K562 (cell line): Measurements from ENCODE around the gene MAPKAPK2. TPM values are rescaled to one million over a fixed set of nuclear protein-coding genes. Genes with fewer than 3 reads are reported as not detected.
A peak's percentile ranks its signal among the peaks of the same experiment; 100 is the strongest.

Experiments
- ATAC-seq: fragments of 200-7000 bp; cut with Tn5 transposase; 3 replicates; pipeline ENCODE4 v1.9.1; 2020; ENCODE audit warnings: moderate library complexity
- BruUV-seq: library from RNA; stranded (reverse); fragments of 400-500 nt; replicated peaks from 2 replicates; lab custom pipeline; 2021; lab: Mats Ljungman, UMichigan
- CTCF ChIA-PET: fragments of 300-600 bp; formaldehyde crosslinking; extraction: SDS; loops from one replicate; lab custom pipeline; 2021; ENCODE audit warnings: low intra/inter-chr PET ratio; lab: Yijun Ruan, JAX
- POLR2A ChIA-PET: fragments of 300-600, 350-650 bp; sonication (Branson Sonifier 250); formaldehyde crosslinking; extraction: SDS; loops from one replicate; lab custom pipeline; 2021; ENCODE audit warnings: antibody characterized with exemption, inconsistent platforms; lab: Yijun Ruan, JAX
- DNase-seq, 4 experiments: peaks; one replicate each; pipeline versions ENCODE4 v3.0.0 to v3.0.0-alpha.2; 2011 to 2018; ENCODE audit warnings: low spot score in 3 of 4, mixed read lengths in 3 of 4; ENCODE audit errors: extremely low read depth in 1 of 4
- FAIRE-seq: peaks from 2 replicates; lab custom pipeline; 2011; peaks lifted over from hg19 to GRCh38; lab: Jason Lieb, UNC
- H2AFZ ChIP-seq: 2 replicates; pipeline ENCODE4 v1.6.0; 2011; ENCODE audit warnings: low read depth, low read length, control low read depth, inconsistent platforms
- H3K27ac ChIP-seq: fragments of 200-600 bp; 3 replicates; pipeline ENCODE4 v1.8.0; 2011; ENCODE audit warnings: low read depth, mild to moderate bottlenecking, control low read depth, inconsistent platforms, low read length, moderate library complexity, mixed read lengths; ENCODE audit errors: extremely low read depth
- H3K27me3 ChIP-seq, 2 experiments: fragments of 300-600 bp in 1 of 2; 2 replicates in 1 of 2; 3 replicates in 1 of 2; pipeline versions ENCODE4 v1.6.0 to v1.8.0; 2011; ENCODE audit warnings: inconsistent platforms in 2 of 2, low read length in 2 of 2, mild to moderate bottlenecking in 1 of 2, mixed read lengths in 1 of 2, moderate library complexity in 1 of 2; ENCODE audit not compliant: control insufficient read depth in 2 of 2, insufficient read depth in 2 of 2
- H3K36me3 ChIP-seq: fragments of 300-600 bp; 3 replicates; pipeline ENCODE4 v1.8.0; 2011; ENCODE audit warnings: mild to moderate bottlenecking, low read length, inconsistent platforms; ENCODE audit not compliant: control insufficient read depth, insufficient read depth
- H3K4me1 ChIP-seq, 2 experiments: fragments of 200-600 bp in 1 of 2; replicated peaks in 1 of 2; 2 replicates in 1 of 2; 3 replicates in 1 of 2; pipeline versions ENCODE4 v1.5.1 to v1.8.0; 2011; ENCODE audit warnings: inconsistent platforms in 2 of 2, low read length in 2 of 2, mild to moderate bottlenecking in 1 of 2, mixed read lengths in 1 of 2, moderate library complexity in 1 of 2; ENCODE audit not compliant: control insufficient read depth in 2 of 2, insufficient read depth in 2 of 2
- H3K4me2 ChIP-seq: 2 replicates; pipeline ENCODE4 v1.6.1; 2011; ENCODE audit warnings: low read length, control low read depth, inconsistent platforms, mixed read lengths; ENCODE audit not compliant: insufficient read depth
- H3K4me3 ChIP-seq: fragments of 200-600 bp; sonication (generic), shearing (Covaris generic); 2 replicates; pipeline ENCODE4 v1.5.1; 2016; ENCODE audit warnings: control low read depth, inconsistent platforms
- H3K79me2 ChIP-seq: fragments of 200-600 bp; 3 replicates; pipeline ENCODE4 v1.8.0; 2011; ENCODE audit warnings: low read length, inconsistent platforms; ENCODE audit not compliant: control insufficient read depth, insufficient read depth
- H3K9ac ChIP-seq, 2 experiments: 2 replicates each; pipeline versions ENCODE4 v1.6.0 to v1.6.1; 2011; ENCODE audit warnings: low read depth in 2 of 2, low read length in 2 of 2, control low read depth in 1 of 2, inconsistent platforms in 1 of 2, mild to moderate bottlenecking in 1 of 2, mixed read lengths in 1 of 2; ENCODE audit not compliant: insufficient read depth in 1 of 2
- H3K9me1 ChIP-seq: one replicate; pipeline ENCODE4 v1.6.0; 2011; ENCODE audit warnings: inconsistent platforms, mild to moderate bottlenecking, low read length, moderate library complexity; ENCODE audit not compliant: control insufficient read depth, insufficient read depth
- H3K9me3 ChIP-seq: replicated peaks from 2 replicates; pipeline ENCODE4 v1.5.1; 2011; ENCODE audit warnings: low read depth, low read length, inconsistent platforms; ENCODE audit not compliant: control insufficient read depth, insufficient read depth
- H4K20me1 ChIP-seq: replicated peaks from 2 replicates; pipeline ENCODE4 v1.6.1; 2011; ENCODE audit warnings: low read length, inconsistent platforms, mixed read lengths; ENCODE audit not compliant: control insufficient read depth, insufficient read depth
- BHLHE40 ChIP-seq: IDR thresholded peaks from 2 replicates; pipeline ENCODE4 v1.6.1; 2011; ENCODE audit warnings: low read length, improper control_type of control experiment
- BRCA1 ChIP-seq, 2 experiments: fragments of 450-650 bp in 1 of 2; sonication (generic) in 1 of 2; formaldehyde crosslinking in 1 of 2; IDR thresholded peaks; 2 replicates each; pipeline versions ENCODE4 v1.5.0 to v1.6.1; 2017 to 2020; ENCODE audit warnings: mild to moderate bottlenecking in 1 of 2, missing genetic modification reagents in 1 of 2
- CCNT2 ChIP-seq: IDR thresholded peaks from 2 replicates; pipeline ENCODE4 v1.6.1; 2011; ENCODE audit warnings: borderline replicate concordance, low read depth, mild to moderate bottlenecking, moderate library complexity, mixed read lengths, low read length; ENCODE audit not compliant: insufficient read length; ENCODE audit errors: extremely low read depth
- ETS2 ChIP-seq: IDR thresholded peaks from 2 replicates; pipeline ENCODE4 v1.6.1; 2016; ENCODE audit warnings: borderline replicate concordance, missing genetic modification characterization, mild to moderate bottlenecking, moderate library complexity, missing compliant biosample characterization; ENCODE audit not compliant: poor library complexity, severe bottlenecking
- FOXA3 ChIP-seq, 2 experiments: fragments of 450-650 bp in 1 of 2; sonication (generic) in 1 of 2; formaldehyde crosslinking; IDR thresholded peaks in 1 of 2; conservative IDR thresholded peaks in 1 of 2; 2 replicates each; pipeline versions ENCODE4 v1.4.0 to v1.8.0; 2020 to 2022; ENCODE audit warnings: mild to moderate bottlenecking in 2 of 2, missing genetic modification reagents in 1 of 2
- FOXJ2 ChIP-seq: fragments of 200-800 bp; sonication (Bioruptor generic); IDR thresholded peaks from 2 replicates; pipeline ENCODE4 v1.6.1; 2016; ENCODE audit warnings: missing genetic modification characterization, missing compliant biosample characterization
- POLR2AphosphoS2 ChIP-seq: IDR thresholded peaks from 2 replicates; pipeline ENCODE4 v1.6.1; 2012; ENCODE audit warnings: low read length, improper control_type of control experiment
- SAFB ChIP-seq: fragments of 200-400 bp; formaldehyde crosslinking; IDR thresholded peaks from 2 replicates; pipeline ENCODE4 v1.6.1; 2017; ENCODE audit warnings: low read depth, low read length, borderline replicate concordance
- TAL1 ChIP-seq: fragments of 450-650 bp; IDR thresholded peaks from 2 replicates; pipeline ENCODE4 v1.6.1; 2016; ENCODE audit warnings: mild to moderate bottlenecking
- WGBS: fragments of 100-300 bp; shearing (Covaris generic); methylation state at CpG from one replicate; pipeline ENCODE4 v1.1.6; 2016; ENCODE audit warnings: low coverage, mixed read lengths; ENCODE audit not compliant: insufficient coverage; ENCODE audit errors: missing lambda C conversion rate; 5-methylcytosine and 5-hydroxymethylcytosine counted together
- in situ Hi-C: fragments of 300-500 bp; cut with MboI; formaldehyde crosslinking; loops from 4 replicates; pipeline ENCODE4 v1.15.0; 2018; ENCODE audit warnings: inconsistent platforms, mixed read lengths
- intact Hi-C: fragments of 100-400 bp; cut with micrococcal nuclease; formaldehyde crosslinking; loops from 2 replicates; pipeline ENCODE4 v1.14.2; 2022
- polyA plus RNA-seq, 8 experiments: library from polyadenylated mRNA; depleted of rRNA in 4 of 8; stranded (reverse) in 5 of 8; unstranded in 3 of 8; fragments of >200 nt; fragmentation: Nextera tagmentation in 2 of 8; fragmentation: Illumina TruSeq in 1 of 8; extraction: Ambion mirVana in 2 of 8; extraction: Trizol in 1 of 8; gene quantifications; 2 replicates each; pipeline versions ENCODE4 v1.2.1 to v1.2.3, GENCODE V29; 2011 to 2014; ENCODE audit warnings: inconsistent platforms in 1 of 8, missing spikeins in 1 of 8
- total RNA-seq, 7 experiments: library from RNA; depleted of rRNA in 6 of 7; stranded (reverse); fragments of >200 nt in 6 of 7; fragmentation: Illumina TruSeq in 2 of 7; extraction: Trizol in 2 of 7; gene quantifications; 2 replicates each; pipeline versions ENCODE4 v1.2.1 to v1.2.3, GENCODE V29; 2011 to 2021; ENCODE audit warnings: low replicate concordance in 1 of 7
- TF ChIP-seq, protein P1 (sequence below): IDR thresholded peaks from 2 replicates; pipeline ENCODE4 v1.6.1; 2014; ENCODE audit warnings: antibody characterized with exemption
- TF ChIP-seq, protein P2 (sequence below): sonication (generic); formaldehyde crosslinking; IDR thresholded peaks from 2 replicates; pipeline ENCODE4 v1.8.1; 2023; ENCODE audit warnings: mild to moderate bottlenecking, missing genetic modification reagents
- TF ChIP-seq, protein P3 (sequence below): sonication (generic); formaldehyde crosslinking; IDR thresholded peaks from 2 replicates; pipeline ENCODE4 v1.8.1; 2023; ENCODE audit warnings: mild to moderate bottlenecking, missing genetic modification reagents

MAPKAPK2 gene
- total and polyA plus RNA-seq, 9 of the 15 experiments (the other 6 are each of a cell fraction or from before 2014, with no cell fraction given), result 0.63 to 94.2 (median 52.1) TPM

DNA sequence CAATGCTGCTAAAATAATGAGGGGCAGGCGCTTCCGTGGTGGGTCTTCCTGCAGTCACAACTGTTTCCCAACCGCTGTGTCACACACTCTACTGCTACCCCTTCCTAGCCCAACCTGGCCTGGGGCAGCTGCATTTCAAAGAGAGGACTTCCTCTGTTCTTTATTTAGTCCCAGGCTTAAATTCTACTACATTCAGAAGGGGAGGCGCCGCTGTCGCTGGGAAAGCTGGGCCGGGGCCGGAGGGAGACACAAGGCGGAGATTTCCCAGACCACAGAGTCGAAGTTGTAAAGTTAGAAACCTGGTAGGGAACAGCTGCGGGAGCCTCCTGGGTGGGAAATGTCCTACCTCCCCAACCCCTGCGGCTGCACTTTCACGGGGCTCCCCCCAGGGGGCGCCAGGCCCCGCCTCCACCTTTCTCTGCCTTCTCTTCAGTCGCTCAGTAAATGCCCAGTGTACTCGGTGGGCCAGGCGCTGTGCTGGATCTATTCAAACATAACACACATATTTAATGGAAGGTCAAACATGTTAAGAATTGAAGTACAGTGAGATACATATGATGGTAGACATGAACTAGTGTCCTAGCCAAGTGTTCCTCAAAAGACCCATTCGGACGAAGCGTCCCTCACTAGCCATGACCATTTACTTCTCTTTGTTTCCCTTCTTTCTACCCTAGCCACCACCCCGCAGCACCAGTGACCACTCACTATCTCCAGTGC, 26.3 kb upstream of the MAPKAPK2 start (continued):
- TF ChIP-seq SAFB, result no peak
- TF ChIP-seq TAL1, result no peak
- no peak for TF ChIP-seq ETS2 (tag)
- no peak for TF ChIP-seq FOXJ2 (tag)
- TF ChIP-seq, protein P1, sequence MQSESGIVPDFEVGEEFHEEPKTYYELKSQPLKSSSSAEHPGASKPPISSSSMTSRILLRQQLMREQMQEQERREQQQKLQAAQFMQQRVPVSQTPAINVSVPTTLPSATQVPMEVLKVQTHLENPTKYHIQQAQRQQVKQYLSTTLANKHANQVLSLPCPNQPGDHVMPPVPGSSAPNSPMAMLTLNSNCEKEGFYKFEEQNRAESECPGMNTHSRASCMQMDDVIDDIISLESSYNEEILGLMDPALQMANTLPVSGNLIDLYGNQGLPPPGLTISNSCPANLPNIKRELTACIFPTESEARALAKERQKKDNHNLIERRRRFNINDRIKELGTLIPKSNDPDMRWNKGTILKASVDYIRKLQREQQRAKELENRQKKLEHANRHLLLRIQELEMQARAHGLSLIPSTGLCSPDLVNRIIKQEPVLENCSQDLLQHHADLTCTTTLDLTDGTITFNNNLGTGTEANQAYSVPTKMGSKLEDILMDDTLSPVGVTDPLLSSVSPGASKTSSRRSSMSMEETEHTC, result no peak
- TF ChIP-seq BHLHE40, result peak; percentile 5; the same call in 1 of the 2 replicates
- no peak for TF ChIP-seq POLR2AphosphoS2

DNA sequence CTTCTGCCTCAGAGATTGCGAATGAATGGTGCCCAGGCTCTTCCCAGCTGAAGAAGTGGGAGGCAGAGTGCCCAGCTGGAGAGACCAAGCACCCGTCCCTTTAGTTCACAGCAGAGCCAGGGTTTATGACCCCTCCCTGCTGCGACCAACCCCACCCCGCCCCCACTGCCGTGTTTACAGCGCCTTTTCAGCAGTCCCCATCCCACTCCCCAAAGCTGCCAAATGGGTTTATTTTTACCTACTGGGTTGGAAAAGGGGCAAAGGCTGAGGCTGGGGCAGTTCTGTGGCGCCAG, 25.8 kb upstream of the MAPKAPK2 start:
- no peaks in the 10 kb centered on the region for H3K9me3 ChIP-seq
- no peak overlapping the region for H3K4me3 ChIP-seq
- H3K79me2 ChIP-seq, result peaks cover 4% of the 10 kb centered on the region; the same call in 2 of the 3 replicates
- no peaks in the 10 kb centered on the region for H4K20me1 ChIP-seq
- H3K9ac ChIP-seq, result peak overlapping the region; percentile 60 to 87; a peak in 3 of 4 replicates
- in situ Hi-C loops, result no loop called here
- ATAC-seq (peak; percentile 26), FAIRE-seq (no peak), DNase-seq (peak in 2 of 4 experiments; percentile 41 to 42)
- ChIA-PET POLR2A (interaction anchor here (0.7 to 4.5 kb wide), 14 partner anchors 9 to 366 kb away, joined by 3 to 22 read pairs (median 6); partner anchors contain the start of genes DYRK3 and EIF2D), CTCF (interaction anchor here (0.6 to 1.2 kb wide), 3 partner anchors 24 to 841 kb away, joined by 3 to 6 read pairs (median 3); partner anchors contain the start of gene DYRK3)
- intact Hi-C loops, result no loop called here
- TF ChIP-seq BRCA1 (IDR thresholded peaks at IDR 0.05) (no peak), BRCA1 (CRISPR knock-in tag; IDR thresholded peaks at IDR 0.05) (0 out of 2 replicates have a peak, but pooled peaks have one; percentile 15), CCNT2 (no peak), FOXA3 (CRISPR knock-in tag; conservative IDR thresholded peaks at IDR 0.05 in 1 of 2, IDR thresholded peaks at IDR 0.05 in 1 of 2) (0 out of 4 replicates have a peak, but pooled peaks of 1 of the 2 experiments have one; percentile 4)
- TF ChIP-seq, protein P2, sequence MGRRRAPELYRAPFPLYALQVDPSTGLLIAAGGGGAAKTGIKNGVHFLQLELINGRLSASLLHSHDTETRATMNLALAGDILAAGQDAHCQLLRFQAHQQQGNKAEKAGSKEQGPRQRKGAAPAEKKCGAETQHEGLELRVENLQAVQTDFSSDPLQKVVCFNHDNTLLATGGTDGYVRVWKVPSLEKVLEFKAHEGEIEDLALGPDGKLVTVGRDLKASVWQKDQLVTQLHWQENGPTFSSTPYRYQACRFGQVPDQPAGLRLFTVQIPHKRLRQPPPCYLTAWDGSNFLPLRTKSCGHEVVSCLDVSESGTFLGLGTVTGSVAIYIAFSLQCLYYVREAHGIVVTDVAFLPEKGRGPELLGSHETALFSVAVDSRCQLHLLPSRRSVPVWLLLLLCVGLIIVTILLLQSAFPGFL, result 0 out of 2 replicates have a peak, but pooled peaks have one; percentile 34
- TF ChIP-seq, protein P3, sequence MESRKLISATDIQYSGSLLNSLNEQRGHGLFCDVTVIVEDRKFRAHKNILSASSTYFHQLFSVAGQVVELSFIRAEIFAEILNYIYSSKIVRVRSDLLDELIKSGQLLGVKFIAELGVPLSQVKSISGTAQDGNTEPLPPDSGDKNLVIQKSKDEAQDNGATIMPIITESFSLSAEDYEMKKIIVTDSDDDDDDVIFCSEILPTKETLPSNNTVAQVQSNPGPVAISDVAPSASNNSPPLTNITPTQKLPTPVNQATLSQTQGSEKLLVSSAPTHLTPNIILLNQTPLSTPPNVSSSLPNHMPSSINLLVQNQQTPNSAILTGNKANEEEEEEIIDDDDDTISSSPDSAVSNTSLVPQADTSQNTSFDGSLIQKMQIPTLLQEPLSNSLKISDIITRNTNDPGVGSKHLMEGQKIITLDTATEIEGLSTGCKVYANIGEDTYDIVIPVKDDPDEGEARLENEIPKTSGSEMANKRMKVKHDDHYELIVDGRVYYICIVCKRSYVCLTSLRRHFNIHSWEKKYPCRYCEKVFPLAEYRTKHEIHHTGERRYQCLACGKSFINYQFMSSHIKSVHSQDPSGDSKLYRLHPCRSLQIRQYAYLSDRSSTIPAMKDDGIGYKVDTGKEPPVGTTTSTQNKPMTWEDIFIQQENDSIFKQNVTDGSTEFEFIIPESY (CRISPR knock-in tag), result 0 out of 2 replicates have a peak, but pooled peaks have one; percentile 10
- 46% methylated on average over 7 of the region's 7 CpGs for WGBS
- H2AFZ ChIP-seq, result peak overlapping the region; percentile 87
- no TSS peak for BruUV-seq
- peak overlapping the region; percentile 65 for H3K27ac ChIP-seq
- H3K4me2 ChIP-seq, result peak overlapping the region; percentile 73
- no peaks in the 10 kb centered on the region for H3K9me1 ChIP-seq
- H3K4me1 ChIP-seq, result peaks cover 35 to 58% of the 10 kb centered on the region in 2 experiments
- peaks cover 7% of the 10 kb centered on the region; the same call in 2 of the 3 replicates for H3K36me3 ChIP-seq
- no peaks in the 10 kb centered on the region for H3K27me3 ChIP-seq
